HG03025 (cell line): Measurements from ENCODE around the gene ZNF20.
"Not testable (repeated sequence)": the region's sequence is repeated elsewhere in the genome, so short reads cannot be mapped to it uniquely, and the experiment has no call there.

Source experiments
- ATAC-seq: cut with Tn5 transposase; IDR thresholded peaks from one replicate; pipeline ENCODE4 v1.9.1; 2021; ENCODE audit warnings: mild to moderate bottlenecking, moderate library complexity; ENCODE audit not compliant: unreplicated experiment, low FRiP score

Gene ZNF20

GRCh38 chr19:12113121-12113520 is 27.0 kb downstream of the ZNF20 start:
- ATAC-seq, result no peak

GRCh38 chr19:12112701-12113100 is 27.4 kb downstream of the ZNF20 start:
- ATAC-seq, result no peak

GRCh38 chr19:12111943-12112637 is 28.1 kb downstream of the ZNF20 start:
- no peak for ATAC-seq

GRCh38 chr19:12111176-12111575 is 29.0 kb downstream of the ZNF20 start:
- ATAC-seq, result no peak

GRCh38 chr19:12103909-12104308 is 36.2 kb downstream of the ZNF20 start:
- not testable (repeated sequence) for ATAC-seq

- ATAC-seq, result no peak
Measured at GRCh38 chr19:12098040-12098439, 42.1 kb downstream of the ZNF20 start.

GRCh38 chr19:12095111-12095790 is 44.9 kb downstream of the ZNF20 start:
- no peak for ATAC-seq

GRCh38 chr19:12093777-12094176 is 46.4 kb downstream of the ZNF20 start:
- ATAC-seq, result no peak

GRCh38 chr19:12092956-12093355 is 47.2 kb downstream of the ZNF20 start:
- ATAC-seq, result no peak

- no peak for ATAC-seq
Measured at GRCh38 chr19:12092065-12092867, 47.9 kb downstream of the ZNF20 start.

GRCh38 chr19:12090807-12091206 is 49.3 kb downstream of the ZNF20 start:
- no peak for ATAC-seq

- no peak for ATAC-seq
Measured at GRCh38 chr19:12085074-12085818, 54.9 kb downstream of the ZNF20 start.

- ATAC-seq, result not testable (repeated sequence)
Measured at GRCh38 chr19:12083336-12083735, 56.8 kb downstream of the ZNF20 start.
